Stimulated activated CD4-positive, alpha-beta T cell treated with anti-CD3 and anti-CD28 coated beads, Interleukin-1b, Interleukin-23, amount 100 ng/mL, for 4 hours (primary cell): Measurements from ENCODE around the gene ANTXR2.

Source experiments
- DNase-seq, 2 donors: peaks; one replicate each; pipeline ENCODE4 v3.0.0-alpha.2; 2020; ENCODE audit warnings: low read depth in 2 of 2

ANTXR2 gene

GRCh38 chr4:80069837-80070731 is 2.9 kb downstream of the ANTXR2 start:
- DNase-seq: no peak

GRCh38 chr4:80069108-80069836 is 3.8 kb downstream of the ANTXR2 start:
- DNase-seq: no peak

- no peak for DNase-seq
Measured at GRCh38 chr4:80065601-80066000, 7.4 kb downstream of the ANTXR2 start.

GRCh38 chr4:80062527-80062926 is 10.5 kb downstream of the ANTXR2 start:
- DNase-seq: no peak

GRCh38 chr4:80060804-80061203 is 12.2 kb downstream of the ANTXR2 start:
- DNase-seq: no peak

- no peak for DNase-seq
Measured at GRCh38 chr4:80058740-80059139, 14.3 kb downstream of the ANTXR2 start.

- no peak for DNase-seq
Measured at GRCh38 chr4:80054375-80054774, 18.7 kb downstream of the ANTXR2 start.

- no peak for DNase-seq
Measured at GRCh38 chr4:80053140-80053910, 19.7 kb downstream of the ANTXR2 start.

- DNase-seq: no peak
Measured at GRCh38 chr4:80049813-80050534, 23.1 kb downstream of the ANTXR2 start.

- DNase-seq: no peak
Measured at GRCh38 chr4:80049402-80049801, 23.6 kb downstream of the ANTXR2 start.

- DNase-seq: no peak
Measured at GRCh38 chr4:80045786-80046185, 27.2 kb downstream of the ANTXR2 start.

GRCh38 chr4:80043541-80043940 is 29.5 kb downstream of the ANTXR2 start:
- no peak for DNase-seq

- DNase-seq: no peak
Measured at GRCh38 chr4:80042821-80043220, 30.2 kb downstream of the ANTXR2 start.

- DNase-seq: no peak
Measured at GRCh38 chr4:80037864-80038263, 35.2 kb downstream of the ANTXR2 start.

GRCh38 chr4:80036949-80037685 is 35.9 kb downstream of the ANTXR2 start:
- no peak for DNase-seq

GRCh38 chr4:80036306-80036705 is 36.7 kb downstream of the ANTXR2 start:
- no peak for DNase-seq

GRCh38 chr4:80035336-80035735 is 37.7 kb downstream of the ANTXR2 start:
- DNase-seq: no peak

GRCh38 chr4:80033581-80033980 is 39.4 kb downstream of the ANTXR2 start:
- DNase-seq: no peak

GRCh38 chr4:80029364-80029763 is 43.7 kb downstream of the ANTXR2 start:
- no peak for DNase-seq

- DNase-seq: no peak
Measured at GRCh38 chr4:80027611-80028010, 45.4 kb downstream of the ANTXR2 start.

GRCh38 chr4:80026100-80026499 is 46.9 kb downstream of the ANTXR2 start:
- no peak for DNase-seq
